Measurements from ENCODE around the gene PSG7.
"Not testable (repeated sequence)": the region's sequence is repeated elsewhere in the genome, so short reads cannot be mapped to it uniquely, and the experiment has no call there.

The PSG7 gene

GRCh38 chr19:42937107-42937506 lies at the start of gene PSG7:
PSG7 (minus strand) TSS chr19:42937207; CDS start chr19:42937076, 131 bp downstream.
- in situ Hi-C loops (cut with MboI; ENCODE audit: low pct_unique_long_range_greater_than_20kb, low sequenced_read_pairs); DNase-seq: not testable (repeated sequence)

- in situ Hi-C loops (cut with MboI; ENCODE audit: low pct_unique_long_range_greater_than_20kb, low sequenced_read_pairs), result no loop called here
Observed at GRCh38 chr19:42985588-42985987, 48.6 kb upstream of the PSG7 start.

GRCh38 chr19:42982111-42982510 lies 45.1 kb upstream of the PSG7 start:
- DNase-seq; in situ Hi-C loops (cut with MboI; ENCODE audit: low pct_unique_long_range_greater_than_20kb, low sequenced_read_pairs): not testable (repeated sequence)

More at GRCh38 chr19:42985588-42985987, 48.6 kb upstream of the PSG7 start:
- DNase-seq, result no peak

GRCh38 chr19:42971451-42971850 lies 34.4 kb upstream of the PSG7 start:
- in situ Hi-C loops (cut with MboI; ENCODE audit: low pct_unique_long_range_greater_than_20kb, low sequenced_read_pairs); DNase-seq: not testable (repeated sequence)

GRCh38 chr19:42965176-42965575 lies 28.2 kb upstream of the PSG7 start:
- in situ Hi-C loops (cut with MboI; ENCODE audit: low pct_unique_long_range_greater_than_20kb, low sequenced_read_pairs), result no loop called here
- DNase-seq, result no peak

- DNase-seq, result no peak
- in situ Hi-C loops (cut with MboI; ENCODE audit: low pct_unique_long_range_greater_than_20kb, low sequenced_read_pairs), result no loop called here
Observed at GRCh38 chr19:42961119-42961518, 24.1 kb upstream of the PSG7 start.

- DNase-seq; in situ Hi-C loops (cut with MboI; ENCODE audit: low pct_unique_long_range_greater_than_20kb, low sequenced_read_pairs): not testable (repeated sequence)
Observed at GRCh38 chr19:42952126-42952525, 15.1 kb upstream of the PSG7 start.

GRCh38 chr19:42951476-42951875 lies 14.5 kb upstream of the PSG7 start:
- DNase-seq; in situ Hi-C loops (cut with MboI; ENCODE audit: low pct_unique_long_range_greater_than_20kb, low sequenced_read_pairs): not testable (repeated sequence)

GRCh38 chr19:42942187-42942789 lies 5.3 kb upstream of the PSG7 start:
- in situ Hi-C loops (cut with MboI; ENCODE audit: low pct_unique_long_range_greater_than_20kb, low sequenced_read_pairs), result no loop called here

GRCh38 chr19:42934726-42935125 lies 2.3 kb downstream of the PSG7 start:
- DNase-seq; in situ Hi-C loops (cut with MboI; ENCODE audit: low pct_unique_long_range_greater_than_20kb, low sequenced_read_pairs): not testable (repeated sequence)

More at GRCh38 chr19:42942187-42942789, 5.3 kb upstream of the PSG7 start:
- DNase-seq, result peak; percentile 9

GRCh38 chr19:42934183-42934582 lies 2.8 kb downstream of the PSG7 start:
- in situ Hi-C loops (cut with MboI; ENCODE audit: low pct_unique_long_range_greater_than_20kb, low sequenced_read_pairs); DNase-seq: not testable (repeated sequence)

GRCh38 chr19:42933412-42933811 lies 3.6 kb downstream of the PSG7 start:
- in situ Hi-C loops (cut with MboI; ENCODE audit: low pct_unique_long_range_greater_than_20kb, low sequenced_read_pairs); DNase-seq: not testable (repeated sequence)

GRCh38 chr19:42932485-42933101 lies 4.4 kb downstream of the PSG7 start:
- in situ Hi-C loops (cut with MboI; ENCODE audit: low pct_unique_long_range_greater_than_20kb, low sequenced_read_pairs); DNase-seq: not testable (repeated sequence)

- in situ Hi-C loops (cut with MboI; ENCODE audit: low pct_unique_long_range_greater_than_20kb, low sequenced_read_pairs), result not testable (repeated sequence)
Observed at GRCh38 chr19:42930214-42930613, 6.8 kb downstream of the PSG7 start.

GRCh38 chr19:42928896-42929295 lies 8.1 kb downstream of the PSG7 start:
- DNase-seq, result no peak
- in situ Hi-C loops (cut with MboI; ENCODE audit: low pct_unique_long_range_greater_than_20kb, low sequenced_read_pairs), result no loop called here

More at GRCh38 chr19:42930214-42930613, 6.8 kb downstream of the PSG7 start:
- peak; percentile 3 for DNase-seq

- in situ Hi-C loops (cut with MboI; ENCODE audit: low pct_unique_long_range_greater_than_20kb, low sequenced_read_pairs), result no loop called here
- DNase-seq, result no peak
Observed at GRCh38 chr19:42926781-42927180, 10.2 kb downstream of the PSG7 start.

GRCh38 chr19:42923106-42923505 lies 13.9 kb downstream of the PSG7 start:
- DNase-seq, result peak; percentile 36
- in situ Hi-C loops (cut with MboI; ENCODE audit: low pct_unique_long_range_greater_than_20kb, low sequenced_read_pairs), result not testable (repeated sequence)

- in situ Hi-C loops (cut with MboI; ENCODE audit: low pct_unique_long_range_greater_than_20kb, low sequenced_read_pairs); DNase-seq: not testable (repeated sequence)
Observed at GRCh38 chr19:42920971-42921370, 16.0 kb downstream of the PSG7 start.

- in situ Hi-C loops (cut with MboI; ENCODE audit: low pct_unique_long_range_greater_than_20kb, low sequenced_read_pairs), result no loop called here
- DNase-seq, result no peak
Observed at GRCh38 chr19:42919757-42920079, 17.3 kb downstream of the PSG7 start.

- in situ Hi-C loops (cut with MboI; ENCODE audit: low pct_unique_long_range_greater_than_20kb, low sequenced_read_pairs), result not testable (repeated sequence)
- peak; percentile 19 for DNase-seq
Observed at GRCh38 chr19:42919070-42919756, 17.8 kb downstream of the PSG7 start.

Data from KBM-7 (cell line).